ENCODE data around the gene ZW10.
"Not testable (repeated sequence)": the region's sequence is repeated elsewhere in the genome, so short reads cannot be mapped to it uniquely, and the experiment has no call there.

Gene ZW10, protein sequence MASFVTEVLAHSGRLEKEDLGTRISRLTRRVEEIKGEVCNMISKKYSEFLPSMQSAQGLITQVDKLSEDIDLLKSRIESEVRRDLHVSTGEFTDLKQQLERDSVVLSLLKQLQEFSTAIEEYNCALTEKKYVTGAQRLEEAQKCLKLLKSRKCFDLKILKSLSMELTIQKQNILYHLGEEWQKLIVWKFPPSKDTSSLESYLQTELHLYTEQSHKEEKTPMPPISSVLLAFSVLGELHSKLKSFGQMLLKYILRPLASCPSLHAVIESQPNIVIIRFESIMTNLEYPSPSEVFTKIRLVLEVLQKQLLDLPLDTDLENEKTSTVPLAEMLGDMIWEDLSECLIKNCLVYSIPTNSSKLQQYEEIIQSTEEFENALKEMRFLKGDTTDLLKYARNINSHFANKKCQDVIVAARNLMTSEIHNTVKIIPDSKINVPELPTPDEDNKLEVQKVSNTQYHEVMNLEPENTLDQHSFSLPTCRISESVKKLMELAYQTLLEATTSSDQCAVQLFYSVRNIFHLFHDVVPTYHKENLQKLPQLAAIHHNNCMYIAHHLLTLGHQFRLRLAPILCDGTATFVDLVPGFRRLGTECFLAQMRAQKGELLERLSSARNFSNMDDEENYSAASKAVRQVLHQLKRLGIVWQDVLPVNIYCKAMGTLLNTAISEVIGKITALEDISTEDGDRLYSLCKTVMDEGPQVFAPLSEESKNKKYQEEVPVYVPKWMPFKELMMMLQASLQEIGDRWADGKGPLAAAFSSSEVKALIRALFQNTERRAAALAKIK

DNA sequence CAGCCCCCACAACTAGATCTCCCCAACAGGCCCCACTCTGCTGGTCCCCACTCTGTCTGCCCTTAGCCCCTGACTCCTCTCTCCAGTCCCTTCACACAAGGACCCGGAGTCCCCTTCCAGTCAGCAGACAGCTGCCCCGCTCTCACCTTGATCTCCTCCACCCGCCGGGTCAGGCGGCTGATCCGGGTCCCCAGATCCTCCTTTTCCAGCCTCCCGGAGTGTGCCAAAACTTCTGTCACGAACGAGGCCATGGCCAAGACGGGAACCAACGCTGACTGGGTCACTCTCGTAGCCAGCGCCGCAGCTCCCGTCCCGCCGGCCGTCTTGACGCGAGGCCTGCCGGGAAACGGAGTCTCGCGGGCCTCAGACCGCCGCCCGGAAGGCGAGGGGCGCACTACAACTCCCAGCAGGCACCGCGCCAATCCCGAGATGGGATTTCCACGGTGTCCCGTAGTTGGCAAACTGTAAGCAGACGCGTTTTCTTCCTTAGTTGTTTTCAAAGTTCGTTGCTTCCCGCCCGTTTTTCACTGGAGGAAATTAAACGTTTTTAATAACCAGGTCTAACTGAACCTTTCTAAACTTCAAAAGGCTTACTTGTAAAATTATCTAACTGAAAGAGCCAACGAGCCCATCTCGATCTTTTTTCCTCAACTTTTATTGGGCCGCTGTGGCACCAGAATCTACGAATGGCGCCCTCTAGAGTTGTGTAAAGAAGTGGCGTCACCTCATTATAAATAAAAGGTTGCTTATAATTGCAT is at the start of gene ZW10:
ZW10 (minus strand) TSS at position 277 of the 758 bp plus-strand sequence; CDS start at position 251, 26 bp downstream.
- DNase-seq (ENCODE audit: low read depth in 2 of 2), result peak; percentile 83 to 87

DNA sequence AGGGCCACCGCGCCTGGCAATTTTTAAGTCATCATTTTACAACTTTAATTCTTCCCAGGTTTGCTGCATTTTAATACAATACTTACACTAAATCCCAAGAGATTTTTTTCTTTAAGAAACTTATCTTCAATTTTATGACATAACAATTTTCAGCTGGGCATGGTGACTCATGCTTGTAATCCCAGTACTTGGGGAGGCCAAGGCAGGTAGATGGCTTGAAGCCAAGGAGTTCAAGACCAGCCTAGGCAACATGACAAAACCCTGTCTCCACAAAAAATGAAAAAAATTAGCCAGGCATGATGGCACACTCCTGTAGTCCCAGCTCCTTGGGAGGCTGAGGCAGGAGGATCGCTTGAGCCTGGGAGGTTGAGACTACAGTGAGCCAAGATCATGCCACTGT is 44.9 kb upstream of the ZW10 start:
- no peak for DNase-seq (ENCODE audit: low read depth in 2 of 2)

DNA sequence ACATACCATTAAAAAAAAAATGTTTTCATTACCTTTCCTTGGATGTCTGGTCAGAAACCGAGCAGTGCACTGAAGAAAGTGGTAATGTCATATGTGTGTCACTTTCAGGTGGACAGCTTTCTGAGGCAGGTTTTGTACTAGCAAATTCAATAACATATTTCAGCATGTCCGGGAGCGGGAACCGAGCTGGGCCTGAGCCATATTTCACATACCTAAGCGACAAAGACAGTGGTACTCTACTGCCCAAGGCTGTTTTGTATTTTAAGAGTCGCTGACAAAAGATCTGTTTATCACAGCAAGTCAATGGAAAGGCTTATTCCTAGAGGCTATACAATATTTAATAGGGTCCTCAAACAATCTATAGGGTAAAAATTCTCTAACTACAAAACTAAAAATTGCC is 44.1 kb upstream of the ZW10 start:
- no peak for DNase-seq (ENCODE audit: low read depth in 2 of 2)

DNA sequence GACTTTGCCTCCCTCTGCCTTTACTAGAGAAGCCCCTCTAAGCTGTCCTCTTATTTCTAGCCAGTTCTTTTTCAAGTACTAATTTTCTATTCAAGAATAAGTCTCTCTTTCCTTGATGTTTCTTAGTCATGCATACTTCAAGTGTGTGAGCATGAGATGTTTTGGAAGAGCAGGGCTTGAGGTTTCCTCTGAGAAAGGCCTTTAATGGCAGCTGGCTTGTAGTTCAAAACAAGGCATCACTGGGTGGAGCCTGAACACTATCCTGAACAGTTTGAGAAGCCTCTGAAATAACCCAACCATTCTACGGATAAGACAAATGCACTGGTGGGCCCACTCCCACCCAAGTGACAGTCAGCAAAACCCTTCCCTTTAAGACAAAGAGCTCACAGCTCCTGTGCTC is 43.7 kb upstream of the ZW10 start:
- DNase-seq (ENCODE audit: low read depth in 2 of 2), result no peak

DNA sequence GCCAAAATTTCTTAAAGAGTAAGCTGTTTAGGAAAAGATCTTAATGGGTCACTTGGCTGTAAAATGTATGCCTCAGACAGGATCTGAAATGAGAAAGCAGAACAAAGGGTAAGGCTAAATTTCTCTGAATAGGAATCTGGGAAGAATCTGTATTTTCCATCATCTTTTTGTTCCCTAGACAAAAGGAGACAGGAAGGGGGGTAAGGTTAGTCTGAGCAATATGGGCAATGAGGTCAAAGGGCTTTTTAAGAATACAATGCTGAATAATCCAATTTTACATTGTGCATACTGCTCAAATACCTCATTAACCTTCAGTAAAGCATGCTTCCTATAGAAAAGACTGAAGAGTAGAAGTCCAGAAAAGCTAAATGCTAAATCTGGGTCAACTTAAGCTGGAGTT is 40.7 kb upstream of the ZW10 start:
- no peak for DNase-seq (ENCODE audit: low read depth in 2 of 2)

DNA sequence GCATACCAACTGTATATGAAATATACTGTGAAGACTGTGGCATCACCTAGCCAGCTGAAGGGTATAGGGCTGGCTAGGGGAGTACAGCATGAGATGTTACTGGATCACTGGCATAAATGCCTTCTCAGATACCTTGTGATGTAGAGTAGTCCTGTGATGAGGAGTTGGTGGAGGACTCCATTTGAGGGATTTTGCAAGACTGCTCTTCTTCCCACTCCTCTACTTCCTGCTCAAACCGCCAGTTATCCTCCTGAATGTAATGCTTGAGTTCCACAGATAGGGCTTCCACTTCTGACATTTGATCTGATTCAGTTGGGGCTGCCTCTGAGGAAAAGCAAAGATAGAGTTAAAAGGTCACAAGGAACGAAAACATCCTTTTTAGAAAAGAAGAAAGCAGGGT is 35.4 kb upstream of the ZW10 start:
- no peak for DNase-seq (ENCODE audit: low read depth in 2 of 2)

DNA sequence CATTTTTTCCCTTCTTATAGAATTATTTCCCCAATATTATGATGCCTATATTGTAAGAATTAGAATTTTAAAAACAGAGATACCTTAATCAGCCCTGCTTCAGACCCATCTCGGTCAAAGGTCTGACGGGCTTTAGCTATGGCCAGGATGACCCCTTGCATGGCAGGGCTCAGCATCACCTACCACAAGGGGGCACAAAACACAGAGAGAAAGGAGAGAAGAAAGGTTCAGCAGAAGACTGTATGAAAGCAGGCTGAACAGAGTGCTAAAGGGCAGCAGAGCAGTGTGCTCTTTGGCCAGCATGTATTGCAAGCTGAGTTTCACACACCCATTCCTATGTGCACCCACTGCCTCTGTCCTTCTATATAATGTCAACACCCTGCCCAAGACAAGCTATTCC is 32.9 kb upstream of the ZW10 start:
- peak in 1 of 2 donors; percentile 4 for DNase-seq (ENCODE audit: low read depth in 2 of 2)

DNA sequence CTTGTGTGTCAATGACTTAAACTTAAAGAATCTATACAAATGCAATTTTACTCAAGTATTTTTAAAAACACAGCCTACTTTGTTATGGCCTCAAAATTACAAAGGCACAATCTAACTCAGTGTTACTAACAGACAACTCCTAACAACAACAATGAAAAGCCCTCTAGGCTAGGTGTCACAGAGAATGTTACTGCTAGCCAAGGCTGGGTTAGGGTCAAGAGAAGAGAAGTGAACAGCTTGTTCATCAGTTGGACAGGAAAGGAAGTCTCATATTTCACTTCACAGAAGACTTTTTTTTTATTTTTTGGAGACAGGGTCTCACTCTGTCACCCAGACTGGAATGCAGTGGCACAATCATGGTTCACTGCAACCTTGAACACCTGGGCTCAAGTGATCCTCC is 32.1 kb upstream of the ZW10 start:
- no peak for DNase-seq (ENCODE audit: low read depth in 2 of 2)

DNA sequence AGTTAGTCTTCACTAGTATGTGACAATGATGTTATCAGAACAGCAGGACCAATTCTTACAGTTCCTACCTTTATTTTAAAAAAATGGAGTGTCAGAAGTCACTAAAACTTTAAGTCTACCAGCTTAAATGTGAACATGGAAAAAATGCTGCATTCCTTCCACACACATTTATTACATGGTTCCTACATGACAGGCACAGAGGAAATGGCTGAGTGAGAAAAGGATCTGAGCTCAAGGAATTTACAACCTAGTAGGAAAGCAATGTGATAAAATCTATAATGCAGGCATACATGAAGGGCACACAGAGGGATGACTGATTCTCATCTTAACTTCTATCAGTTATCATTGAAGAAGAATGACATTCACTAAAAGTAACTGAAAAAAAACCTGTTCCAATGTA is 29.1 kb upstream of the ZW10 start:
- no peak for DNase-seq (ENCODE audit: low read depth in 2 of 2)

DNA sequence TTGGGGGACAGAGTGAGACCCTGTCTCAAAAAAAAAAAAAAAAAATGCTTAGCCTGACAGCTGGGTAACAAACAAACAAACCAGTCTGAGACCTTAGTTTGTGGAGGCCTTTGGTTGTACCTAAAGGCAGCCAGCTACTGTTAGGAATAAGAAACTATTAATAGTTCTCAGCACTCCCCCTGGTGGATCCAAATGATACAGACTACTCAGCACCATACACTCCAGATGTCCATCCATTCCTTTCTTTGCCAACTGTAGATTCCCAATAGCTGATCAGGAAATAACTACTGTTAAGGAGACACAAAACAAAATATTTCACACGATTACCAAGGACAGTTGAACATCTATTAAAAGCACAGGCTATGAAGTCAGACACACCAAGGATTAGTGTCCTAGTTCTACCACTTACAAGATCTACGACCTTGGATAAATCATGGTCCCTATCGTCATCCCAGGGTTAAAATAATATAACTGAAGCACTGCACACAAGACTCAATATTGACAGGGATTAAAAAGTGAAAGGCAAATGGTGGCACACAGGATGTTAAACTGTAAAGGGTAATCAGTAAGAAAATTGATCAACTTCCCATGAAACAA is 23.3 kb upstream of the ZW10 start:
- DNase-seq (ENCODE audit: low read depth in 2 of 2), result no peak

DNA sequence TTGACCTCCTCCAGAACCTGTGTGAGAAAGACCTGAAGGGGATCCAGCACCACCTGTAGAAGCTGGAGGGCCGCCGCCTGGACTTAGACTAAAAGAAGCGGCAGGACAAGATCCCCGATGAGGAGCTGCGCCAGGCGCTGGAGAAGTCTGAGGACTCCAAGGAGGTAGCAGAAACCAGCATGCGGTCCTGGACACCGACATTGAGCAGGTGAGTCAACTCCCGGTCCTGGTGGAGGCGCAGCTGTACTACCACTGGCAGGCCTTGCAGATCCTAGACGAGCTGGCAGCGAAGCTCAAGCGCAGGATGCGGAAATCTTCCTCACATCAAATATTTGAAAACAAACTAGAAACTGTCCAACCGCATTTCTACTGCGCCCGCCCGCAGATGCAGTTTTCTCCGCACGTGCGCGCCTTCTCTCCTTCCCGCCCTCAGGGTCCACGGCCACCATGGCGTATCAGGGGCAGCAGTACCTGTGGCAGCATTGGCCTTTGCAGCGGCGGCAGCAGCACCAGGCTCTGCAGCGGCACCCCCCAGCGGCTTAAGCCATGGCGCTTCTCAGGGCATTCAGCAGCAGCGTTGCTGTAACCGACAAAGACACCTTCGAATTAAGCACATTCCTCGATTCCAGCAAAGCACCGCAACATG is 16.3 kb upstream of the ZW10 start:
- no peak for DNase-seq (ENCODE audit: low read depth in 2 of 2)

DNA sequence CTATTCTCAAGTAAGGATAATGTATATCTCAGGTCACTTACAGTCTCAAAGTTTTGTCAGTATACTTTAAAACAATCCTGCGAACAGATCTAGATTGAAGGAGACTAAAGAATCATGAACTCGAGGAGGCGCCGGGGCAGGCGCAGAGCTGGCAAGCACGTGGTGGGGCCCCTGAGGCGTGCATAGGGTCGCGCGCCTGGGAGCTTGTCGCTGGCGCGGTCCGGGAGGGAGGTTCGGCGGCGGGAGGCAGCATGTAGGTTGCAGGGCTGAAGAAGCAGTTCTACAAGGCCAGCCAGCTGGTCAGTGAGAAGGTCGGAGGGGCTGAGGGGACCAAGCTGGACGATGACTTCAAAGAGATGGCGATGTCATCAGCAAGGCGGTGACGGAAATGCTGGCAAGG is 15.5 kb upstream of the ZW10 start:
- DNase-seq (ENCODE audit: low read depth in 2 of 2), result not testable (repeated sequence)

DNA sequence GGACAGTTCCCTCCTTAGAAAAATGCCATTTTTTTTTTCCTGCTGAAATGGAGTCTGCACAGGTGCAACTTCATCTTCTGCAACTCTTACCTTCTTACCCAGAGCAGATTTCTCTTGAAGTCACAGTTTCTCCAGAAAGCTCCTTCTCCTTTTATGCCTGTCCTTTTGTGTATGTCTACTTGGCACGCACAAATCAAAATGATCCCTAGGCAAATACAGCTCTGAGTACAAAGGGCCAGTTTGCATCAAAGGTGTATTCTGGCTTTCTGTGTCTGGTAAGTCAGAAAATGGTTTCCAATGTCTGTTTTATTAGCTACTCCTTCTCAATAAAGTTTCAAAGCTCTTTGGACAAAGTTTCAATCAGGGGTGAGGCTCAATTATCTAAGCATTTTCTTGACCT is 8.6 kb upstream of the ZW10 start:
- no peak for DNase-seq (ENCODE audit: low read depth in 2 of 2)

DNA sequence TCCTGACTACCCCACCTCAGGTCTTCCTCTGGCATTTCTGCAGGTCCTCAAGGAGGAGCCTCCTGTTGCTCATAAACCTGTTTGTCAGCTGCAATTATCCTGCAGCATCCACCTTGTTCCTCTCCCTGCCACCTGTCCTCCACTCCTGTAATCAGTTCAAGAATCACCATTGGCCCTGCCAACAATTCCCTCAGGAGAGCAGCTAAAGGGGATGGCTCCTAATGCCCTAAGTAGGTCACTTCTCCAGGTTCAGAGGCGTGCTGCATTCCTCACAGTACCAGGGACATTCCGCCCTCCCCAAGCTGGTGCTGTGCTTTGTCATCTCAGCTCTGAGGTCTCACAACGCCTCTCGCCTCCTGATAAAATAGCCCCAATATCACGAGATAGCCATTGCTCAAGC is 8.2 kb upstream of the ZW10 start:
- DNase-seq (ENCODE audit: low read depth in 2 of 2), result no peak

DNA sequence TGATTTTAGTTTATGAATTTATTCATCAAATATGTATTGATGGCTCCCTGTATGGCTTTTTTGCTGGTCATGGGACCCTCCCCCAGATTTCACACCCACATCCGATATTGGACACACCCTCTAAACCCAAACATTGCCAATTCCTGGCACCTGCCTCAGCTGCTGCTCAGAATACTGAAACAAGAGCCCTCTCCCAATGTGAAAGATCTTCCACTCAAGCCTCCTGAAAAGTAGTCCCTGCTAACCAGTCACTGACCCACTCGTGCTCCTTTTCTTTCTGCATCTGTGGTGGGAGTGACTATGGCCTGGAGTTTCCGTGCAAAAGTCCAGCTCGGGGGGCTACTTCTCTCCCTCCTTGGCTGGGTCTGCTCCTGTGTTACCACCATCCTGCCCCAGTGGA is 6.0 kb upstream of the ZW10 start, which contains the start of gene CLDN25:
CLDN25 (plus strand) TSS at position 301 of the 400 bp plus-strand sequence; CDS start at position 301, 0 bp downstream.
- no peak for DNase-seq (ENCODE audit: low read depth in 2 of 2)

DNA sequence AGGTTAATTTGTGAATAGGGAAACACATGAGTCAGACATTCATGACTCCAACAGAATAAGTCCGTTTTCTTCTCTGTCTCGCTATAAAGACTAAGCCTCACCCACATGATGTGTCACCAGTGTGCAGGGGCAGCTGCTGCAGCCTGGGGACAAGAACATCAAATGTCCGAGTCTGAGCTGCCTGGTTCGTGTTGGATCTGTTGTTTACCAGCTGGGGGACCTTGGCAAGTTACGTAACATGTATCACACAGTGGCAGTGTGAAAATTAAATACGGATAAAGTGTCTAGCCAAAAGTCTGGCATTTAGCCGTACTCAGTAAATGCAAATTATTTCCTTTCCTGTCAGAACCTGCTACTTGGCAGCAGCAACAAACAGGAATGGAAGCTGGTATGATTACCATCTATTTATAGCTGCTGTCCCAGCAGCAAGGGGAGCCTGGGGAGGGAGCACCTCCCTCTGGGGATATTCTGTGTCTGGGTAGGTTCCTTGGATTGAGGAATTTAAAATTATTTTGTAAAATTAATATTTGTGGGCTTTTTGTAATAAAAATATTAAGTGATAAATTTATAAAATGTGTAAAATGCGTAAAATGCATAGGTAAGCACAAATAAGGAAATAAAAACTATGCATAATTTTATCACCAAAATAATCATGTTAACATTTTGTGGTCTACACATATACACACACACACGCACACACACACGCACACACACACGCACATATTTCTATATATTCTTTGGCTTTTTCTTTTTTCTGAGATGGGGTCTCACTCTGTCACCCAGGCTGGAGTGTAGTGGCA is 4.8 kb upstream of the ZW10 start:
- no peak for DNase-seq (ENCODE audit: low read depth in 2 of 2)

DNA sequence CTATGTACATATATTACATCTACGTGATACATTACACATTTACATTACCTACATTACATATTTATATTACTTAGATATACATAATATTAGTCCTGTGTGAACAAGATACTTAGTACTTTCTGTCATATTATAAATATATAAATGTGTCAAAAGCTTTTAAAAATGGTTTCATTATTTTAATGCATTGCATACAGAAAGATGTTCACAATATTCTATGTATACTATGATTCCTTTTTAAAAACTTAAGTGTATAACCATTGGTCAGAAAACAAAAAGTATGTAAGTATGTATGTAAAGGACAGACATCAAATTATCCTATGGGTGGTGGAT is 647 bp upstream of the ZW10 start:
- no peak for DNase-seq (ENCODE audit: low read depth in 2 of 2)

DNA sequence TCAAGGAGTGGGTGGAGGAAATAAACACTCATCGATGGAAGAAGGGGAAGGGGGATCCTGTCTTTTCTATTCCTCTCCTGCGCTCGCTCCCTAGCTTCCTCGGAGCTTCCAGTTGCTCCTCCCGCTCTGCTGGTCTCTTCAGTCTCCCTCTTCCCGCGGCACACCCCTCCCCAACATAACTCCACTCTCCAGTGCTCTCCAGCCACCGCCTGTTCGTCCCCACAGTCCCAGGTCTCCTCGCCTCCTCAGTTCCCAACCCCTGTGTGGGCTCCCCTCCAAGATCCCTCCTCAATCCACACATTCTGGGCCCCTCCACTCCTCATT is 438 bp downstream of the ZW10 start:
- peak in 1 of 2 donors; percentile 4 for DNase-seq (ENCODE audit: low read depth in 2 of 2)

DNA sequence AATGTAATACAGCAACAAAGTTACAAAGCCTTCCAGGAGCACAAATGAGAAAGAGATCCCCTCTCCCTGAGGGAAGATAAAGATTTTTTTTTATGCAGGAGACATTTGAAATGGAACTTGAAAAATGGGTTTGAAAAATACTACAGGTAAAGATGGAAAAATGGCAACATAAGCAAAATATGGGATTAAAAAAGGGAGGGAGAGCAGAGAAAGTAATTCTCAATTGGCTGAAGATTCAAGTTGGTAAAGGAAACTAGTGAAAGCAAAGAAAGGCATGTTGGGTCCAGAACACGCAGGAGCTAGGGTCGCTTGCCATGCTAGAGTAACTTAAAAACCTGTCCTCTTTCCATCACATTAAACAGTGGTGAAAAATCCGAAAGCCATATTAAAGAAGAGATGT is 1.5 kb downstream of the ZW10 start:
- DNase-seq (ENCODE audit: low read depth in 2 of 2), result no peak

DNA sequence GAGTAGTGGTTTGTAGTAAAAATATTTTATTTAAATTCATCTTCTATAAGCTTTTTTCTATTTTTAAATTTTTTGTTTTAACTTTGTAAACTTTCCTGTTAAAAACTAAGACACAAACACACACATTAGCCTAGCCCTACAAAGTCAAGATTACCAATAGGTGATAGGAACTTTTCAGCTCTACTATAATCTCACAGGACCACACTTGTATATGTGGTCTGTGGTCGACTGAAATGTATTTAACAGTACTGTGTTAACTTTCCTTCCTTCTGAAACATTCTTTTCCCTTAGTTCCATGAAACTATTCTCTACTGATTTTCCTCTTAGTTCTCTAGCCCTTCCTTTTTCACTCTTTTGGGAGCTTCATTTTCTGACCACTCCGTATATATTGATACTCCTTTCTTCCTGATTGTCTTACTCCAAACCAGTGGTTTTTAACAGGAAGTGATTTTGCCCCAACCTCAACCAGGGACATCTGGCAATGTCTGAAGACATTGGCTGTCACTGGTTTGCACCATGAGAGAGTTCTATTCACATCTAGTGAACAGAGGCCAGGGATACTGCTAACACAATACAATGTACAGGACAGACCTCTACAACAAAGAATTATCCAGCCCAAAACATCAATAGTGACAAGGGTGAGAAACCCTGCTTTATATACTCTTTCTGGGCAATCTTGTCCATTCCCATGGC is 8.8 kb downstream of the ZW10 start:
- DNase-seq (ENCODE audit: low read depth in 2 of 2), result no peak

Data from activated CD4-positive, alpha-beta T cell treated with anti-CD3 and anti-CD28 coated beads for 24 hours (primary cell).